ENCODE measurements around the gene OR2V2.
"Not testable (repeated sequence)": the region's sequence is repeated elsewhere in the genome, so short reads cannot be mapped to it uniquely, and the experiment has no call there.

OR2V2 gene

GRCh38 chr5:181114844-181115778 is 32.3 kb upstream of the OR2V2 start:
- DNase-seq, result no peak

- DNase-seq, result no peak
These were observed 29.0 kb upstream of the OR2V2 start for GRCh38 chr5:181118369-181118768.

- no peak for DNase-seq
These were observed 28.3 kb upstream of the OR2V2 start for GRCh38 chr5:181119105-181119504.

GRCh38 chr5:181120306-181120705 is 27.1 kb upstream of the OR2V2 start:
- no peak for DNase-seq

GRCh38 chr5:181120761-181121160 is 26.6 kb upstream of the OR2V2 start:
- no peak for DNase-seq

- peak; percentile 1 to 53 for DNase-seq
These were observed 25.5 kb upstream of the OR2V2 start for GRCh38 chr5:181121675-181122561.

GRCh38 chr5:181124526-181124925 is 22.9 kb upstream of the OR2V2 start:
- DNase-seq, result no peak

- no peak for DNase-seq
These were observed 20.5 kb upstream of the OR2V2 start for GRCh38 chr5:181126841-181127240.

- DNase-seq, result no peak
These were observed 19.9 kb upstream of the OR2V2 start for GRCh38 chr5:181127456-181127855.

GRCh38 chr5:181127907-181128626 is 19.3 kb upstream of the OR2V2 start:
- no peak for DNase-seq

GRCh38 chr5:181129601-181130000 is 17.8 kb upstream of the OR2V2 start:
- no peak for DNase-seq

- not testable (repeated sequence) for DNase-seq
These were observed 17.3 kb upstream of the OR2V2 start for GRCh38 chr5:181130081-181130480.

GRCh38 chr5:181130832-181131496 is 16.4 kb upstream of the OR2V2 start, which contains the start of gene OR2V1:
Gene OR2V1 (minus strand): TSS chr5:181131169. CDS start chr5:181125304, 5,865 bp downstream.
- DNase-seq, result no peak

GRCh38 chr5:181131514-181131913 is 15.9 kb upstream of the OR2V2 start:
- DNase-seq, result no peak

- DNase-seq, result no peak
These were observed 14.3 kb upstream of the OR2V2 start for GRCh38 chr5:181133083-181133482.

- peak in 1 of 2 donors; percentile 12 for DNase-seq
These were observed 13.7 kb upstream of the OR2V2 start for GRCh38 chr5:181133610-181134231.

GRCh38 chr5:181134259-181134658 is 13.1 kb upstream of the OR2V2 start:
- DNase-seq, result no peak

- DNase-seq, result no peak
These were observed 10.9 kb upstream of the OR2V2 start for GRCh38 chr5:181136361-181136955.

- no peak for DNase-seq
These were observed 9.1 kb upstream of the OR2V2 start for GRCh38 chr5:181138258-181138657.

GRCh38 chr5:181140766-181141165 is 6.6 kb upstream of the OR2V2 start:
- DNase-seq, result no peak

- DNase-seq, result no peak
These were observed 5.3 kb upstream of the OR2V2 start for GRCh38 chr5:181142054-181142453.

Data from inflammatory macrophage treated with lipopolysaccharide for 1 hour (primary cell).